ENCODE measurements around the gene DPEP2NB.
"Not testable (repeated sequence)": the region's sequence is repeated elsewhere in the genome, so short reads cannot be mapped to it uniquely, and the experiment has no call there.

DPEP2NB gene

GRCh38 chr16:68009872-68010271 is 5.8 kb downstream of the DPEP2NB start:
- DNase-seq: not testable (repeated sequence)

GRCh38 chr16:68009157-68009735 is 6.5 kb downstream of the DPEP2NB start:
- no peak for DNase-seq

GRCh38 chr16:68005786-68006286 is 9.9 kb downstream of the DPEP2NB start:
- no peak for DNase-seq

- no peak for DNase-seq
These were observed 10.5 kb downstream of the DPEP2NB start for GRCh38 chr16:68005211-68005610.

- DNase-seq: no peak
These were observed 12.7 kb downstream of the DPEP2NB start for GRCh38 chr16:68003031-68003430.

GRCh38 chr16:68000450-68000849 is 15.3 kb downstream of the DPEP2NB start:
- DNase-seq: no peak

GRCh38 chr16:67999985-68000384 is 15.7 kb downstream of the DPEP2NB start:
- DNase-seq: no peak

GRCh38 chr16:67998779-67999688 is 16.7 kb downstream of the DPEP2NB start, which contains the start of gene DPEP2:
TSS of gene DPEP2 (minus strand) at chr16:67999484. CDS start at chr16:67993212, 6,272 bp downstream.
- DNase-seq: not testable (repeated sequence)

GRCh38 chr16:67998231-67998778 is 17.4 kb downstream of the DPEP2NB start:
- DNase-seq: not testable (repeated sequence)

GRCh38 chr16:67996666-67997065 is 19.0 kb downstream of the DPEP2NB start:
- no peak for DNase-seq

GRCh38 chr16:67995423-67995822 is 20.3 kb downstream of the DPEP2NB start:
- DNase-seq: no peak

GRCh38 chr16:67994040-67994408 is 21.7 kb downstream of the DPEP2NB start:
- DNase-seq: not testable (repeated sequence)

GRCh38 chr16:67993207-67994039 is 22.3 kb downstream of the DPEP2NB start:
- peak; percentile 80 for DNase-seq

- DNase-seq: no peak
These were observed 23.0 kb downstream of the DPEP2NB start for GRCh38 chr16:67992661-67993206.

GRCh38 chr16:67990018-67990386 is 25.7 kb downstream of the DPEP2NB start:
- DNase-seq: no peak

- DNase-seq: no peak
These were observed 26.2 kb downstream of the DPEP2NB start for GRCh38 chr16:67989322-67990017.

GRCh38 chr16:67988675-67989074 is 27.0 kb downstream of the DPEP2NB start:
- no peak for DNase-seq

GRCh38 chr16:67987460-67988160 is 28.1 kb downstream of the DPEP2NB start:
- no peak for DNase-seq

GRCh38 chr16:67986949-67987348 is 28.8 kb downstream of the DPEP2NB start:
- no peak for DNase-seq

GRCh38 chr16:67982011-67982696 is 33.6 kb downstream of the DPEP2NB start:
- DNase-seq: no peak
